IPS DF 4.7 (cell line): ENCODE results near the gene CRTAP.
"Not testable (repeated sequence)": the region's sequence is repeated elsewhere in the genome, so short reads cannot be mapped to it uniquely, and the experiment has no call there.

Experiments used
- DNase-seq: peaks from one replicate; pipeline ENCODE4 v3.0.0-alpha.2; 2013; ENCODE audit warnings: low spot score; ENCODE audit errors: extremely low read depth

Gene CRTAP

GRCh38 chr3:33113772-33114621 lies at the start of gene CRTAP:
CRTAP (plus strand) TSS chr3:33114014; CDS start chr3:33114078, 64 bp downstream.
- peak; percentile 30 for DNase-seq

GRCh38 chr3:33064929-33065328 lies 48.9 kb upstream of the CRTAP start:
- DNase-seq = no peak

- no peak for DNase-seq
Measured at GRCh38 chr3:33067484-33067883, 46.3 kb upstream of the CRTAP start.

GRCh38 chr3:33069862-33070261 lies 44.0 kb upstream of the CRTAP start:
- DNase-seq = not testable (repeated sequence)

- DNase-seq = no peak
Measured at GRCh38 chr3:33071181-33071580, 42.6 kb upstream of the CRTAP start.

- DNase-seq = no peak
Measured at GRCh38 chr3:33071946-33072345, 41.9 kb upstream of the CRTAP start.

- DNase-seq = peak; percentile 62
Measured at GRCh38 chr3:33074217-33075067, 39.4 kb upstream of the CRTAP start.

- no peak for DNase-seq
Measured at GRCh38 chr3:33075995-33076394, 37.8 kb upstream of the CRTAP start.

GRCh38 chr3:33076952-33077351 lies 36.9 kb upstream of the CRTAP start:
- DNase-seq = no peak

- DNase-seq = no peak
Measured at GRCh38 chr3:33077976-33078375, 35.8 kb upstream of the CRTAP start.

- not testable (repeated sequence) for DNase-seq
Measured at GRCh38 chr3:33079813-33080212, 34.0 kb upstream of the CRTAP start.

- DNase-seq = no peak
Measured at GRCh38 chr3:33081812-33082211, 32.0 kb upstream of the CRTAP start.

GRCh38 chr3:33083958-33084357 lies 29.9 kb upstream of the CRTAP start:
- DNase-seq = no peak

- DNase-seq = no peak
Measured at GRCh38 chr3:33088691-33089090, 25.1 kb upstream of the CRTAP start.

- DNase-seq = no peak
Measured at GRCh38 chr3:33089515-33089914, 24.3 kb upstream of the CRTAP start.

GRCh38 chr3:33091746-33092145 lies 22.1 kb upstream of the CRTAP start:
- DNase-seq = no peak

- DNase-seq = no peak
Measured at GRCh38 chr3:33092496-33093254, 21.1 kb upstream of the CRTAP start.

- DNase-seq = no peak
Measured at GRCh38 chr3:33093847-33094246, 20.0 kb upstream of the CRTAP start.

GRCh38 chr3:33095436-33095835 lies 18.4 kb upstream of the CRTAP start:
- no peak for DNase-seq

GRCh38 chr3:33096093-33096868 lies 17.5 kb upstream of the CRTAP start:
- DNase-seq = no peak

GRCh38 chr3:33099109-33099645 lies 14.6 kb upstream of the CRTAP start:
- DNase-seq = no peak
